HG03175 (cell line): ENCODE results near the gene CYP1B1.
"Not testable (repeated sequence)": the region's sequence is repeated elsewhere in the genome, so short reads cannot be mapped to it uniquely, and the experiment has no call there.

Experiments used
- ATAC-seq: cut with Tn5 transposase; IDR thresholded peaks from one replicate; pipeline ENCODE4 v1.9.1; 2021; ENCODE audit warnings: mild to moderate bottlenecking, moderate library complexity; ENCODE audit not compliant: unreplicated experiment

Gene CYP1B1

DNA sequence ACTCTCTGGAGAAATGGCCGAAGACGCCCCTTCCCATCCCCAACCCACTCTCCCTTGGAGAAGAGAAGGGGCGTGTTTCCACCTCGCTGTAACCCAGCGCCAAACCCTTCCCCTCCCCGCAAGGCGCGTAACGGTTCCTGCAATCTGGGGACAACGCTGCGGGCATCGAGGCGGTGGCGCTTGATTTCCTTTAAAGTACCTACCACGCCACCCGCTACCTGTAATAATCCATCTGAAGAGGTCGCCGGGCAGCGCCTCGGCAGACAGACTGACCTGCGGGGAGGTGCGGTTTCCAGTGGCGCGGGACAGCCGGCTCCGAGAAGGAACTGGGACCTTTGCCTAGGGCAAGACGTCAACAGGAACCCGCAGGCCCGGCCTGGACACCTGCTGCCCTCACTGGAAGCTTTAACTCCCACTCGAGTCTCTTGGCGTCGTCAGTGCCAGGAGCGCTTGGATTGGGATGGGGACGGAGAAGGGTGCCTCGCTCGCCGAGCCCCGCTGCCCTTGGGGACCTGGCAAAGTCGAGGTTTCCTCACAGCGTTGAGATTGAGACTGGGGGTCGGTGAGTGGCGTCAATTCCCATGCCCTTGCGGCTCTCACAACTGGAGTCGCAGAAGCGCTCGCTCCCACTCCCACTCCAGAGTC, at the start of gene CYP1B1:
CYP1B1 (minus strand) TSS at position 645 of the 645 bp plus-strand sequence. CDS start 763 bp downstream, outside the sequence.
- ATAC-seq, result no peak

DNA sequence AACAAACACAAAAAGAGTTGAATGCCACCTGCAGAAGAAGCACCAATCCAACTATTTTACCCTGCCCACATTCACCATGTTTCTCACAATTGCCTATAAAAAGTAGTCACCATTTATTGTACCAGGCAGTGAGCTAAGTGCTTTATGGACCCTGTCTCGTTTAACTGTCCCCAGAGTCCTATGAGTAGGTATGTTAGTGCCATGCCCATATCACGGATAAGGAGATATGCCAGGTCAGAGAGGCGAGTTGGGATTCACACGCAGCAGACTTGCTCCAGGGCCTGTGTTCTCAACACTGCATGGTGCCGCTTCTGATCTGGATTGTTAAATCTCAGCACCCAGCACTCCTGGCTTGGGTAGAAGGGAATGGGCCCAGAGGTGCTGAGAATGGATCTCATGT, 49.1 kb upstream of the CYP1B1 start:
- ATAC-seq, result no peak

DNA sequence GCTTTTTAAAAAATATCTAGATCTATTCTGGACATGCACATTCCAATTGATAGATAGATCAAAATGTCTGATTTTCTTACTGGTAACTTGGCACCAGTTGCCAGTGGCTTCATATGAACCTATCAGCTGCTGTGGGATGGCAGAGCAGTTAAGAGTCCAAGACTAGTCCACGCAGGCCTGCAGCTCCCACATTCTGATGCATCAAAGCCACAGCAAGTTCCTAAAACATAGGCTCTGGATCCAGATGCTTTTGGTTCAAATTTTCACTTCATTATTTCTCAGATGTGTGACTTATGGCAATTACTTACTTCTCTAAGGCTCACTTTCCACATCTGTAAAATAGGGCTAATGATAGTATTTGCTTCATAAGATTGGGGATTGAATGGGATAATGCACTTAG, 48.0 kb upstream of the CYP1B1 start:
- no peak for ATAC-seq

DNA sequence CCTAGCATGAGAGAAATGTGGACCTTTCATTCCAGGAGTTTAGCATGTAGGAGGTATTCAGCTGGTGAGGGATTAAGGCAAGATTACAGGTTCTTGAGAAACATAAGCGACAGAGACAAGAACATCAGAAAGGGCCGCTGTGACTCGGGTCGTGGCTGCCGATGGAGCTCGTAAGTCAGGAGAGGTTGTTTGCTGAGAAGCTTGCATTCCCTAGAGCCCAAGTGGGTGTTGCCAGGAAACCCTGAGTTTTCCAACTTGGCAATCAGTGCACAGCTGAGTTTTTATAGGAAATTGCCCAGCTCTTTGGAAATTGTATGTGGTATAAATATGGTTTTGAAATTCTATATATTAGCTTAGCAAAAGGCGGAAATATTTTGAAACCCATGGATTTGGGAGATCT, 46.4 kb upstream of the CYP1B1 start:
- no peak for ATAC-seq

- ATAC-seq, result no peak
Observed at GRCh38 chr2:38121481-38121880, 45.5 kb upstream of the CYP1B1 start.

- ATAC-seq, result no peak
Observed at GRCh38 chr2:38120829-38121228, 44.9 kb upstream of the CYP1B1 start.

DNA sequence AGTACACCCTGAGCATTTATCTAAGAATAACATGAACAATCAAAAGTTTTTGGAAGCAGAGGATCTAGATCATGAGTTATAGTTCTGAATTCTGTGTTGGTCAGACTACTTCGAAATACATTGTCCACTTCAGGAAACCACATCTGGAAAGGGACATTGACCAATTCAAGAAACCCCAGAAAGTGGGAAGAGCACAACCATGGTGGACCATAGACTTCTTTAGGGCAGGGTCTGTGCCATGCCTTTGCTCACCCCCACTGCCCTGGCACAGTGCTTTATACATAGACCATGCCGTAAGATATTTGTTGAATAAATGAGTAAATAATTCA, 44.3 kb upstream of the CYP1B1 start:
- no peak for ATAC-seq

- ATAC-seq, result no peak
Observed at GRCh38 chr2:38116762-38117161, 40.8 kb upstream of the CYP1B1 start.

DNA sequence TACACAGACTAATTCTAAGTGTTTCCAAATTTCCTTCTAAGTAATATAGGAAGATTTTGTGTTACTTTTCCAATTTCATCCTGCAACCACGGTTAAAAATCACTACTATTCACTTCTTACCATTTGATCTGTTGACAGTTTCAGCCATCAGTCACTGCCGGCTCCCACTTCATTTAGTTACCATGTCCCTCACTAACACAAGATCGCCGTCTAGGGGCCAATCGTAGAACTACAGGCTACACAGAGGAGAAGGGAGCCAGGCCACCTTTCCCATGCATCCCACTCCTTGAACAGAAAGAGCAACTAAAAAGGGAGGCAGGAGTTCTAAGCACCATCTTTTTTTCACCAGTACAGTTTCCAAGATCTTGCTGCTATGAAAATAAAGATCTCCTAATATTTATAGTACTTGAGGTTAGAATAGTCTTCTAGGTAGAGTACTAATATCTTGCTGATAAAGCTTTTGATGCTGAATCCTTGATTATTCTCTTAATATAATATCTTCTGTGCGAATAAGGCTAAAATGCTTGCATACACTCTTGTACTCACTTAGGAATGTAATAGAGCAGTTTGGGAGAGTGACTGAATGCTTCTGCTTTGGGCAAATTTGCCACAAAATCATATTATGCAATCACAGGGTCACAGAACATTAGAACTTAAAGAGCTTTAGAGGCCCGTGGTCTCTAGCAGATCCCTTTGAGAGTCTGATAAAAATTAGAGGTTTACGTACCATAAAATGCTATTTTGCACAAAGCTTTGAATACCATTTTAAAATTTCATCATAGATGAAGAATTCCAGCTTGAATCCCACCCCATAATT, 39.5 kb upstream of the CYP1B1 start:
- peak; percentile 74 for ATAC-seq

GRCh38 chr2:38113981-38114708, 38.2 kb upstream of the CYP1B1 start:
- ATAC-seq, result no peak

DNA sequence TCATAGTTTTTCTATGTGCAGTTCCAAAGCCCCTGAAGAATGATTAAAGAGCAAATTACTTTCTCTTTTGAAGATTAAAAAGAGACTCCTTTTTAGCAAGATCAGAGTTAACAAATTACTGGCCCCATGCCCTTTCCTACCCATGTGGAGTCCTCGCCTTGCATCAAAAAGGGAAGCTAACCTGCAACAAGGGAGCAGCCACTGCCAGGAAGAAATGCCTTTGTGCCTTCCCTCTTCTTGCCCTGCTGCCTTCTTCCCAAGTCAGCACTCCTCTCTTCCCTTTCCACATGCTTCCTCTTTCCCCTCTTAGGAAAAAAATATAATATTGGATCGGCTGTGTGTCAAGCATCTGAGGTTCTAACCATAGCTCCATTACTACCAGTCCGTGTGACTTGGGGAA, 37.1 kb upstream of the CYP1B1 start:
- no peak for ATAC-seq

- not testable (repeated sequence) for ATAC-seq
Observed at GRCh38 chr2:38111350-38111749, 35.4 kb upstream of the CYP1B1 start.

DNA sequence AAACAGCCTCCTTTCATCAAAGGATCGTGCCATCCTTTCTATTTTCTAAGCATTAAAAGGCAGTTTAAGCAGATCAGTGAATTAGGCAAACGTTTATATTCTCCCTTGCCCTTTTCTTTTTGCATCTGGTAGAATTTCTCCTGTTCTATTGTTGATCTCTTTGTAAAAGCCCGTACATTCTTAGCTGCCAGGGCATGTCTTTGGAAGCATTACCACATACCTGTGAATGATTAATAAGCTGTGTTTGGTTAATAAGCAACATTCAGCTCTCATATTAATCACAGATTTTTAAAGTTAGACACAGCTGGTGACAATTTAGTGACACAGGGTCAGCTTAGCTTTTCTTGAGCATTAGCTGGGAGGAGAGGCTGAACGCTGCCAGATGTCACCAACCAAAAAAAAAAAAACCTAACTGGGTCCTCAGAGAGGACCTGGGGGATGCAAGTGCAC, 33.8 kb upstream of the CYP1B1 start:
- peak; percentile 63 for ATAC-seq

- ATAC-seq, result no peak
Observed at GRCh38 chr2:38108907-38109731, 33.2 kb upstream of the CYP1B1 start.

GRCh38 chr2:38107738-38108410, 31.9 kb upstream of the CYP1B1 start:
- no peak for ATAC-seq

DNA sequence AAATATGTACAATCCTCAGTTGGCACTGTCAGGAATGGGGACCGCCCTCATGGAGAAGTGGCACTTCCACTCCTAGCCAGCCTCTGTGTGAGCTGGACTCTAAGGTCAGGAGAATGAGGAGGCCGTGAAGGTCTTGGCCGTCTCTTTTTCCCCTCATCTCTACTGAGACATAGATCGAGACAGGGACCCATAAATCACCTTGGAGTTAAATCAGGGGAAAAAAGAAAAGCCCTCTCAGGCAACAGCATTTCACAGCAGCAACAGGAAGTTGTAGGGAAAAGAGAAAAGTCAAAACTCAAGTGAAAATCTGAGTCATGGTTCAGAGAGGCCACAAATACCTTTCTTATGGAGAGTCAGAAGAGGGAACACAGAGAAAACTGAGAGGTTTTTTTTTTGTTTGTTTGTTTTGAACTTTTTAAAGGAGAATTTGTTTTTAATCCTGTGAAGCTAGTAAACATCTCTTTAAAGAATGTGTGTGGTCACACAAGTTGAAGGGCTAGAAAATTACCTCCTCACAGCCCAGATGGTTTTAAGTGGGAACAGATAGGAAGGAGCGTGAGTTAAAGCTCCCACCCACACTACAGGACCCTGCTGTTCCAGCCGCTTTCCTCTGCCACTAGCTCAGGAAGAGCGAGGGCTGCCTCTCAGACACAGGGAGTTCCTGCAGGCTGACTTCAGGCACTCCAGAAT, 30.6 kb upstream of the CYP1B1 start:
- no peak for ATAC-seq

GRCh38 chr2:38105922-38106321, 30.0 kb upstream of the CYP1B1 start:
- no peak for ATAC-seq

DNA sequence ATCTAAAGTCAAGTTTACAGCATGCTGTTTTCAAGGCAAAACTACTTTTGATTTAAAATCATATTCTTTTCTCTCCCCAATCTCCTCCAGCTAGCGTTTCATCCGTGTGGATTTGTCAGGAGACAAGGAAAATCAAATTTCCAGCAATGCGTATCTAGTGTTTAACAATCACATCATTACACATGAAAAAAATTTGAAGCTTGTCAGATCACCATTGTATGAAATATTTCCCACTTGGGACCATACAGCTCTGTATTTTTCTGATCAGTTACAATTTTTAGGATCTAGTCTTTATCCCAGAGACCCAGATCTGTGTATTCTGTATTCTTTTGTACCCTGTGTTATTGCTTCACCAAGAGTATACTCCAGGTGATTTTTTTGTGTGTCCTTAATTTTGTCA, 28.6 kb upstream of the CYP1B1 start:
- ATAC-seq, result no peak

DNA sequence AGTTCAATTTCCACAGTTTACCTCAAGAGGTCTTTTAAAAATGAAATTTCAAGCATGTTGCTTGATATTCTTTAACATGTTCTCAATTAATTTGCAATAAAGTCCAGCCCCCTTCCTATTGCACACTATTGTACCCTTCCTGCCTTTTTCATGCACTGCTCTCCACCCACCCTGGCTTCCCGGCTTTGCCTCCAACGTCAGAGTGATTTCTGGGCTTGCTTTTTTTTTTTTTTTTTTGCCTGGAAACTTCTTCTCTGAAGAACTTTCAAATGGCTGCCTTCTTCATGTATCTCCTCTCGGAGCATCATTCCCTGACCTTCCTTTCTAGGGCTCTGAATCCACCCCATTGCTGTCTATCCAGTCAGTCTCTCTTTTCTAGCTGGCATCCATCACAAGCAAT, 24.4 kb upstream of the CYP1B1 start:
- no peak for ATAC-seq
